ENCODE measurements around the gene SLC50A1.

The SLC50A1 gene

DNA sequence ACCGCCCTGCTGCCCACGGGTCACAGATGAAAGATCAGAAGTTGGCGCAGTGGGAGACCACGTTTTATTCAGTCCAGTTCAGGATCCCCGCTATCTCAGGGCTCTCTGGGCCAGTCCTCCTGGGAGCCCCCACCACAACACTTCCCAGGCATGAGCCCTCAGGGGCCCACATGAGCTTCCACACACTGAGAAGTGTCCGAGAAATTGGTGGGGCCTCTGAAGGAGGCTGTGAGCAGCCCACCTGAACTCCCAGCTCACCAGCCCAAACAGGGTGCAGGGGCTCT lies 50.1 kb downstream of the SLC50A1 start:
- DNase-seq: no peak

DNA sequence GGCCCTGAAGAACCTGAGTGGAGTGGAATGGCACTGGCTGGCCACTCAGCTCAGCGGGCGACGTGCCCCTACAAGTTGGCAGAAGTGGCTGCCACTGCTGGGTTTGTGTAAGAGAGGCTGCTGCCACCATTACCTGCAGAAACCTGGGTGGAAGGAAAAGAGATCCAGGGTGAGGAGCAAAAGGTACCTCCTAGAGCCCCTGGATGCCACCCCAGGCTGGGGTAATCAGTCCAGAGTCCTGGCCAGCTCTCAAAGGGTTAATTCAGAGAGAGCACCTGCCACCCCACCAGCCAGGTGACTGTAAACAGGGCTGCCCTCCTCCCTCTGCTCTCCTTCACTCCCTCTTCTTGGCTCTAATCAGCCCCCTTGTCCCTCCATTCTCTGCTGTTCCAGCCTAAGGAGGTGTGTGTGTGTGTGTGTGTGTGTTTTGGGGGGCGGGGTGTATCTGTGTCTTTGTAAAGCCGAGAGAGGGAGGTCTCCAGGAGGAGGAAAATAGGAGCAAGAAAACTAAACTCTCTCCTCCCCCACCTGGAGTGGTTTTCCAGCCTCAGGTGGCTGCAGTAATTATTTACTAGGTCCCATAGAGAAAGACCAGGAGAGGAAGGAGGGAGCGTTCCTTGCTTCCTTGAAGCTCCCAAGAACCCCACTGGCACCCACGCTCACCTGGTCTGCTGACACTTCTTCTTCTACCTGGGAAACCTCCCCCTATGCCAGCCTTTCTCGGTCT lies 50.6 kb downstream of the SLC50A1 start:
- DNase-seq: peak; percentile 68

DNA sequence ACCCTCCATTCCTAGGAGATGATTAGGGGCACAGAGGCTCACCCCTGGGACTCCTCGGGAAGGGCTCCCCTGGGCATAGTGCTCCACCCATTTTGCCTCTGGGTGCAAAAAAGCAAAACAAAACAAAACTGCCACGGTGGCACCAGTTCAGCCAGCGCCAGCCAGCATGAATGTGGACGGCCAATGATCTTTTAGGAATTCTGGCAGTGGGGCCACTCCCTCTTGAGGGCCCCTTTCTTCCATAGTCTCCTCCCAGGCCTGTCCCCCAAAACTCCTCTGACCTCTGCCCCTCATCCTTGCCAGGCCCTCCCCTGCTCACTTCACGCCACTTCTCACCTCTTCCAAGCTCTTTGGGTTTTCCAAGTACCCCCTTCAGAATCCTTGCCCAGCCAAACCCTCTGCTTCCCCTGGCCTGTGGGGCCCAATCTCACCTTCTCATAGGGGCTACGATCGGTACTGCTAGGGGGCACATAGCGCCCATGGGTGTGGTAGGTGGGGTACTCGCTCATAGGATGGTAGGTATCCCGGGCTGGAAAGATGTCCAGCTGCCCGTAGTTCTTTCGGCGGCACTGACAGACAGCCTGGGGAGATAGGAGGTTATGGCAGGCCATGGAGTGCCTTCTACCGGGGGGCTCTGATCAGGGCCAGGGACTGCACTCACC lies 51.3 kb downstream of the SLC50A1 start:
- no peak for DNase-seq

DNA sequence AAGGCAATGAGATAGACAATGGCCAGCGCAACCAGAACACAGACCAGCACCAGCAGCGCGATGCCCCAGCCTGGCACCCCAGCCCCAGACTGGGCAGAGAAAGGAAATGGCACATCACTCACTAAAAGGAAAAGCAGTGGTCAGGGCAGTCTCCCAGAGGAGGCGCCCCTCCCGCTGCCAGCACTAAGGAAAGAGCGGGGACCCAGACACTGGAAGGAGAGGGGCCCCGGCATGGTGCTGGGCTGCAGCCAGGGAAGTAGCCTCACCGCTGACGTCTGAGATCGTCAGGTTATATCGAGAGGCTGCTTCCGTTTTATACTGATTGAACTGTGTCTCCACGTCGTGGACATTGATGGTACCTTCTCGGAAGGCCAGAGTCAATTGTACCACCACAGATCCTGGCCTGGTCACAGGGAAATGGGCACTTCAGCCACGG lies 51.8 kb downstream of the SLC50A1 start:
- DNase-seq: no peak

- DNase-seq: no peak
Observed at GRCh38 chr1:155188268-155188667, 52.6 kb downstream of the SLC50A1 start.

Measured in NCI-H526 treated with DMSO at 0.1 percent for 48 hours (cell line).